OCI-LY3 (cell line): ENCODE measurements around the gene AANAT.

ENCODE experiments used
- H2AFZ ChIP-seq: fragments of 200-600, 300-600 bp; shearing (Covaris generic); 2 replicates; pipeline ENCODE4 v1.6.0; 2014; ENCODE audit warnings: antibody characterized with exemption, low read depth, low read length
- H3K27ac ChIP-seq: fragments of 200-600, 300-600 bp; sonication (generic); 2 replicates; pipeline ENCODE4 v1.5.1; 2014; ENCODE audit warnings: mild to moderate bottlenecking, low read length, moderate library complexity, mixed read lengths
- H3K27me3 ChIP-seq: fragments of 200-600, 300-600 bp; sonication (generic); 2 replicates; pipeline ENCODE4 v1.6.1; 2014; ENCODE audit warnings: low read depth, low read length, mixed read lengths
- H3K36me3 ChIP-seq: fragments of 200-600, 300-600 bp; sonication (generic); replicated peaks from 2 replicates; pipeline ENCODE3; 2014; ENCODE audit warnings: low read depth, low read length, mixed read lengths
- H3K4me1 ChIP-seq: fragments of 300-600, 200-600 bp; sonication (generic); 2 replicates; pipeline ENCODE4 v1.6.1; 2014; ENCODE audit warnings: low read length, mixed read lengths
- H3K4me2 ChIP-seq: fragments of 200-600, 300-600 bp; sonication (generic); 2 replicates; pipeline ENCODE4 v1.6.1; 2014; ENCODE audit warnings: low read length, mixed read lengths
- H3K4me3 ChIP-seq: fragments of 300-600, 200-600 bp; sonication (generic); 2 replicates; pipeline ENCODE4 v1.5.1; 2014; ENCODE audit warnings: antibody characterized with exemption, mild to moderate bottlenecking, low read length, moderate library complexity
- H3K79me2 ChIP-seq: fragments of 300-600, 200-600 bp; shearing (Covaris generic); 2 replicates; pipeline ENCODE4 v1.6.1; 2014; ENCODE audit warnings: mild to moderate bottlenecking, low read length, mixed read lengths
- H3K9ac ChIP-seq: fragments of 300-600, 200-600 bp; shearing (Covaris generic); 2 replicates; pipeline ENCODE4 v1.6.0; 2014; ENCODE audit warnings: mild to moderate bottlenecking, low read length, moderate library complexity
- H3K9me3 ChIP-seq: fragments of 200-600, 300-600 bp; shearing (Covaris generic); 2 replicates; pipeline ENCODE4 v1.6.1; 2014; ENCODE audit warnings: low read length, mixed read lengths; ENCODE audit not compliant: insufficient read depth
- H4K20me1 ChIP-seq: fragments of 200-600, 300-600 bp; sonication (generic); 2 replicates; pipeline ENCODE4 v1.6.1; 2016; ENCODE audit warnings: low read length, mixed read lengths; ENCODE audit not compliant: insufficient read depth
- EZH2phosphoT487 ChIP-seq: fragments of 200-600 bp; shearing (Covaris generic); IDR thresholded peaks from 2 replicates; pipeline ENCODE4 v1.6.1; 2018; ENCODE audit warnings: antibody characterized with exemption, mixed run types, low read depth
- TF ChIP-seq, protein P1 (sequence below): fragments of 200-600, 300-600 bp; sonication (generic); IDR thresholded peaks from 2 replicates; pipeline ENCODE4 v1.5.1; 2014; ENCODE audit warnings: antibody characterized with exemption, low read length, low read depth

AANAT gene

DNA sequence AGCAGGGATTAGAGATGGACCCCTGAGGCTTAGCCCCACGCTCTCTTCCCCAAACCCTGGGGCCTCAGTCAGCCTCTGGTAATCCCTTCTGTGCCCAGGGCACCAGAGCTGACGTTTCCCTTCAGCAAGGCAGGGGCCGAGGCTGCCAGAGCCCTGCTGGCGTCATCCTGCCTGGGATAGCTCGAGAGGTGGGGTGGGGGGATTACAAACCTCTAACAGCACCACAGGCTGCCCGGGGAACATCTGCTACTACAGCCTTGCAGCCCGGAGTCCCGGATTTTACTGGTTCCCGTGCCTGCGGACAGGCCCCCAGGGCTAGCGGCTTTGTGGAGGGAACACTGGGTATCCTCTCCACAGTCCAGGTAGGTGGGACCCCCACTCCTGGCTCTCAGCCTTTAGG lies at the start of gene AANAT:
TSS of gene AANAT (plus strand) at position 238 of the 400 bp plus-strand sequence. CDS start 1,144 bp downstream, outside the sequence.
- no peak within 1 kb of the TSS for H3K9ac ChIP-seq
- H3K4me1 ChIP-seq, result peaks cover 11% of the 10 kb centered on the region
- TF ChIP-seq, protein P1, sequence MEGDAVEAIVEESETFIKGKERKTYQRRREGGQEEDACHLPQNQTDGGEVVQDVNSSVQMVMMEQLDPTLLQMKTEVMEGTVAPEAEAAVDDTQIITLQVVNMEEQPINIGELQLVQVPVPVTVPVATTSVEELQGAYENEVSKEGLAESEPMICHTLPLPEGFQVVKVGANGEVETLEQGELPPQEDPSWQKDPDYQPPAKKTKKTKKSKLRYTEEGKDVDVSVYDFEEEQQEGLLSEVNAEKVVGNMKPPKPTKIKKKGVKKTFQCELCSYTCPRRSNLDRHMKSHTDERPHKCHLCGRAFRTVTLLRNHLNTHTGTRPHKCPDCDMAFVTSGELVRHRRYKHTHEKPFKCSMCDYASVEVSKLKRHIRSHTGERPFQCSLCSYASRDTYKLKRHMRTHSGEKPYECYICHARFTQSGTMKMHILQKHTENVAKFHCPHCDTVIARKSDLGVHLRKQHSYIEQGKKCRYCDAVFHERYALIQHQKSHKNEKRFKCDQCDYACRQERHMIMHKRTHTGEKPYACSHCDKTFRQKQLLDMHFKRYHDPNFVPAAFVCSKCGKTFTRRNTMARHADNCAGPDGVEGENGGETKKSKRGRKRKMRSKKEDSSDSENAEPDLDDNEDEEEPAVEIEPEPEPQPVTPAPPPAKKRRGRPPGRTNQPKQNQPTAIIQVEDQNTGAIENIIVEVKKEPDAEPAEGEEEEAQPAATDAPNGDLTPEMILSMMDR, result no peak
- TF ChIP-seq EZH2phosphoT487, result no peak
- H3K36me3 ChIP-seq, result no peaks in the 10 kb centered on the region
- no peak within 1 kb of the TSS for H3K4me2 ChIP-seq
- no peak within 1 kb of the TSS for H2AFZ ChIP-seq
- H3K9me3 ChIP-seq, result no peaks in the 10 kb centered on the region
- H3K27ac ChIP-seq, result no peak within 1 kb of the TSS
- H3K79me2 ChIP-seq, result no peaks in the 10 kb centered on the region
- H4K20me1 ChIP-seq, result no peaks in the 10 kb centered on the region
- H3K4me3 ChIP-seq, result no peak within 1 kb of the TSS
- H3K27me3 ChIP-seq, result no peaks in the 10 kb centered on the region

DNA sequence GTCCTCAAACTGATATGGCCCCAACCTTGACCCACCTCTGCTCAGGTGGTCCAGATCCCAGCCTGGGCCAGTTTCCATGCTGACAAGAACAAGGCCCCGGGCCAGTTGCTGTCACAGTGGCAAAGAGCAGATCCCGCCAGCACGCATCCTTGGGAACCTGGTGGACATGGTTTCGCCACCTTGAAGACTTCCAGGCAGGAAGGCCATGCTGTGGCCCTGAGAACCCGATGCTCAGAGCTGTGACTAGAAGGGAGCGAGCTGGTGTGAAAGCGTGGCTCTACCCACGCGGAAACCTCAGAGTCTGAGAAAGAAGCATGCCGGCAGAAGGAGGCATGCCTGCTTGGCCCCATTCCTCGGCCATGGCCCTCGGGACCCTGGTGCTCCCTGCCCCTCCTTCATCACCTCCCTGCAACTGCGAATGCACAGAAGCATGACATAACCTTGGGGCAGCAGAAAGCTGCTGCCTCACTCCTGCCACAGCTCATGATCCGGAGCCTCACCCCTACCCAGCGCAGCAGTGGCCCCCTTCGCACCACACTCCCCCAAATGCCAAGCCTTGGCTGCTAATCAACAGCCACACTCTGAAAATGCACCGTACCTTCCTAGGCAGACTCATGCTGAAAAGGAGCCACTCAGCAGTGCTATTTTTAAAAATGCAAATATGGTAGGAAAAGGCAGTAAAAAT lies 47.7 kb upstream of the AANAT start:
- H4K20me1 ChIP-seq, result peaks cover 43% of the 10 kb centered on the region
- no peak overlapping the region for H3K4me3 ChIP-seq
- no peaks in the 10 kb centered on the region for H3K9me3 ChIP-seq
- no peak overlapping the region for H2AFZ ChIP-seq
- H3K79me2 ChIP-seq, result peaks cover 65% of the 10 kb centered on the region
- no peak overlapping the region for H3K4me2 ChIP-seq
- no peaks in the 10 kb centered on the region for H3K4me1 ChIP-seq
- no peak for TF ChIP-seq EZH2phosphoT487
- TF ChIP-seq, protein P1, result no peak
- no peak overlapping the region for H3K9ac ChIP-seq
- H3K27me3 ChIP-seq, result no peaks in the 10 kb centered on the region
- H3K36me3 ChIP-seq, result no peaks in the 10 kb centered on the region
- H3K27ac ChIP-seq, result no peak overlapping the region

DNA sequence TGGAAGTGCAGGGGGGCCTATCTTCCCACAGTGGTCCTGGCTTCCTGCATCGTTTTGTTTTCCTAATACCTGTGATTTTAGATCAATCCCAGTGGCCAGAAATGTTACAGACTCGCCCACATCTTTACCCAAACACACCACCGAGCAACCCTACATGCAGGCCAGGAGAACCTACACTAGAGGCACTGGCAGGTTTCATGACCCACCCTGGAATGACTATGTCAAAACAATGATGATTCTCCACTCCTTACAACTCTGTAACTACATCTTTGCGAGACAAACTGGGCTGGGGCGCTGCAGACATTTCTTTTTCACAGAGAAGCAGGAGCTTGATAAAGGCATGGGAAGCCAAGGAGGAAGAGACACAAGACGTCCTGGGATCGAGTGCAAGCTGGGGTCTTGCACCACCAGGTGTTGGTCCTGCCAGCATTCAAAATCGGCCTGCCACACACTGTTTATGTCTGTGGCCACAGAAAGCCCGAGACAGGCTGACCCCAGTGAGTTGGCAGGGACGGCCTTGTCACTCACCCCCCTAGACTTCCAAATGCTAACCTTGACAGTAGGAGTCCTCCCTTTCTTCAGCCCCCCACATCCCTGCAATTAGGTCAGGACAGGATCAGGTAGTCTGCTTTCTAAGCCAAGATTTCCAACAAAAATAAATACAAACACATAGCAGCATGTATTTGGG lies 46.9 kb upstream of the AANAT start:
- H3K79me2 ChIP-seq, result peaks cover 62% of the 10 kb centered on the region
- no peak overlapping the region for H3K4me2 ChIP-seq
- H3K27ac ChIP-seq, result no peak overlapping the region
- no peaks in the 10 kb centered on the region for H3K4me1 ChIP-seq
- H2AFZ ChIP-seq, result no peak overlapping the region
- no peaks in the 10 kb centered on the region for H3K36me3 ChIP-seq
- no peak overlapping the region for H3K9ac ChIP-seq
- no peaks in the 10 kb centered on the region for H3K27me3 ChIP-seq
- H3K4me3 ChIP-seq, result no peak overlapping the region
- H4K20me1 ChIP-seq, result peaks cover 38% of the 10 kb centered on the region
- TF ChIP-seq, protein P1, result no peak
- H3K9me3 ChIP-seq, result no peaks in the 10 kb centered on the region

DNA sequence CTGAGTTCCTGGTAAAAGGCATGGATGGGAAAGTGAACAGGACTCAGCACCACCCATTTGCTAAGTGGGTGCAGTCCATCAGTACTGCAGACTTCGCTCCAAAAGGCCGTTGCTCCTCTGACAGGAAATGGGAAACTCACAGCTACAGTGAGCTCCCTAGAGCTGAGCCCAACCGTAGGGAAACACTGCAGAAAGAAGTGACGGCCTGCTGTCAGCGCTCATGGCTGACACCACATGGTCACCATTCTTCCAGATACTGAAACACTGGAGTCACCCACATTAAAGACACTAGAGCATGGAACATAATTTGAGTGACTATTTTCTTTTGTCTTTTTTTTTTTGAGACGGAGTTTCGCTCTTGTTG lies 46.4 kb upstream of the AANAT start:
- Histone ChIP-seq H3K4me1 (no peaks in the 10 kb centered on the region), H3K36me3 (no peaks in the 10 kb centered on the region), H3K9me3 (no peaks in the 10 kb centered on the region), H3K79me2 (peaks cover 66% of the 10 kb centered on the region), H3K27ac (no peak overlapping the region), H4K20me1 (peaks cover 38% of the 10 kb centered on the region), H3K4me3 (no peak overlapping the region), H3K27me3 (no peaks in the 10 kb centered on the region), H3K4me2 (no peak overlapping the region), H3K9ac (no peak overlapping the region), H2AFZ (no peak overlapping the region)
- TF ChIP-seq, protein P1, result no peak
- no peak for TF ChIP-seq EZH2phosphoT487
